PC-9 (cell line): ENCODE measurements around the gene ANKIB1. TPM values are rescaled to one million over a fixed set of nuclear protein-coding genes. Genes with fewer than 3 reads are reported as not detected.

Experiments
- BruUV-seq: library from RNA; stranded (reverse); fragments of 400-500 nt; replicated peaks from 2 replicates; lab custom pipeline; 2021; lab: Mats Ljungman, UMichigan
- CTCF ChIA-PET: fragments of 300-600 bp; sonication (Branson Sonifier 250); formaldehyde crosslinking; loops from one replicate; lab custom pipeline; 2022; ENCODE audit warnings: antibody characterized with exemption; lab: Charles Lee
- POLR2A ChIA-PET: fragments of 300-600 bp; sonication (Branson Sonifier 250); formaldehyde crosslinking; loops from one replicate; lab custom pipeline; 2022; ENCODE audit warnings: antibody characterized with exemption; ENCODE audit not compliant: unreplicated experiment; lab: Charles Lee
- DNase-seq, 2 experiments: peaks; one replicate each; pipeline versions ENCODE4 v3.0.0 to v3.0.0-alpha.2; 2015 to 2022; ENCODE audit warnings: mixed read lengths in 1 of 2
- H2AFZ ChIP-seq: fragments of 200-600 bp; sonication (generic); 2 replicates; pipeline ENCODE4 v1.8.1; 2017; ENCODE audit warnings: antibody characterized with exemption
- H3F3A ChIP-seq: fragments of 200-600 bp; sonication (generic); 2 replicates; pipeline ENCODE4 v1.8.1; 2017; ENCODE audit warnings: antibody characterized with exemption, mild to moderate bottlenecking, low read depth; ENCODE audit not compliant: insufficient read depth
- H3K27ac ChIP-seq: fragments of 200-600 bp; sonication (generic); 2 replicates; pipeline ENCODE4 v1.6.1; 2016; ENCODE audit warnings: mixed run types
- H3K27me3 ChIP-seq: fragments of 200-600 bp; sonication (generic); 2 replicates; pipeline ENCODE4 v1.6.1; 2016; ENCODE audit warnings: low read depth, mixed run types; ENCODE audit not compliant: insufficient read depth
- H3K36me3 ChIP-seq: fragments of 200-600 bp; sonication (generic); 2 replicates; pipeline ENCODE4 v1.6.1; 2016; ENCODE audit warnings: low read depth, mixed run types
- H3K4me1 ChIP-seq: fragments of 200-600 bp; sonication (generic); replicated peaks from 2 replicates; pipeline ENCODE4 v1.6.1; 2016; ENCODE audit warnings: mixed run types; ENCODE audit not compliant: insufficient read depth
- H3K4me2 ChIP-seq: fragments of 200-600 bp; sonication (generic); 2 replicates; pipeline ENCODE4 v1.6.1; 2017; ENCODE audit warnings: mixed run types
- H3K4me3 ChIP-seq: fragments of 200-600 bp; sonication (generic); 2 replicates; pipeline ENCODE4 v1.6.1; 2016; ENCODE audit warnings: mixed run types
- H3K79me2 ChIP-seq: fragments of 200-600 bp; sonication (generic); 2 replicates; pipeline ENCODE4 v1.6.1; 2017; ENCODE audit warnings: low read depth, mixed run types
- H3K9me2 ChIP-seq: fragments of 200-600 bp; sonication (generic); 2 replicates; pipeline ENCODE4 v1.8.1; 2017; ENCODE audit warnings: mild to moderate bottlenecking; ENCODE audit not compliant: insufficient read depth
- H3K9me3 ChIP-seq: fragments of 200-600 bp; sonication (generic); 2 replicates; pipeline ENCODE4 v1.8.1; 2016; ENCODE audit warnings: low read depth; ENCODE audit not compliant: insufficient read depth
- H4K20me1 ChIP-seq: fragments of 200-600 bp; sonication (generic); 2 replicates; pipeline ENCODE4 v1.8.1; 2017; ENCODE audit not compliant: insufficient read depth
- EZH2 ChIP-seq: fragments of 200-600 bp; sonication (generic); IDR thresholded peaks from 2 replicates; pipeline ENCODE4 v1.8.0; 2017; ENCODE audit warnings: antibody characterized with exemption, low read depth
- intact Hi-C: fragments of 100-400 bp; cut with micrococcal nuclease; formaldehyde crosslinking; loops from one replicate; pipeline ENCODE4 v1.10.0; 2022; ENCODE audit not compliant: unreplicated experiment
- total RNA-seq: library from RNA; stranded (reverse); gene quantifications from 2 replicates; pipeline ENCODE4 v1.2.3, GENCODE V29; 2021
- TF ChIP-seq, protein P1 (sequence below): fragments of 200-600 bp; sonication (generic); conservative IDR thresholded peaks from 2 replicates; pipeline ENCODE4 v1.6.1; 2017; ENCODE audit warnings: mixed run types, antibody characterized with exemption, mild to moderate bottlenecking, moderate library complexity

The ANKIB1 gene
- total RNA-seq, 1 experiment from 2014 or later: 116 TPM

DNA sequence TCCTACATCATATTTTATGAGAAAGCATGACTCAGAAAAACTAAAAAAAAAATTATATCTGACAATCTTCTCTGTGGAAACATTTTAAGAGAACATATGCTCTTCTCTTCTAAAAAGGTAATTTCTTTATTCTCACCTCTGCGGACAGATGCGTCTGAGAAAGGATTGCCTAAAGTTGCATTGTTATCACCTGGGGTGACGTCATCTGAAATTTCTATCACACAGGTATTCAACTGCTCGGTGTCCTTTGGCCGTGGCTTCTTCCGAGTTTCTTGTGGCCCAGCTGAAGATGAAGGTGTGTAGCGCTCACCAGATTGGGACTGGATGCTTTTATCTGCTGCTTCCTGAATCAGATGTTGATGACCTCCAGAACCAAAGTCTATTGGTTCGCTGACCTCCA is 187.2 kb downstream of the ANKIB1 start:
- BruUV-seq: no TSS peak

DNA sequence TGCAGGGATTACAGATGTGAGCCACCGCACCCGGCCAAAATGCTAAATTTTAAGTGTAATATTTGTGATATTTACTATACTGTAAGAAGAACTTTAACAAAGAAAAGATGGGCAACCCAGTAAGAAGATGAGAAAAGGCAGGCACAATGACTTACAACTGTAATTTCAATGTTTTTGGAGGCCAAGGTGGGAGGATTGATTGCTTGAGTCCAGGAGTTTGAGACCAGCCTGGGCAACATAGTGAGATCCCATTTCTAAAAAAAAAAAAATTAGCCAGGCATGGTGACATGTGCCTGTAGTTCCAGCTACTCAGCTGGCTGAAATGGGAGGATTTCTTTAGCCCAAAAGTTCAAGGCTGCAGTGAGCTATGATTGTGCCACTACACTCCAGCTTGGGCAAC is 189.8 kb downstream of the ANKIB1 start:
- Histone ChIP-seq H4K20me1 (no peaks in the 10 kb centered on the region), H3K9me2 (no peaks in the 10 kb centered on the region), H3K79me2 (no peaks in the 10 kb centered on the region), H3K36me3 (no peaks in the 10 kb centered on the region), H3K9me3 (no peaks in the 10 kb centered on the region), H3K4me1 (no peaks in the 10 kb centered on the region), H2AFZ (no peak overlapping the region), H3K4me2 (no peak overlapping the region), H3K4me3 (no peak overlapping the region), H3K27me3 (peaks cover 5% of the 10 kb centered on the region; the same call in 1 of the 2 replicates), H3K27ac (no peak overlapping the region), H3F3A (0 out of 2 replicates have a peak, but pooled peaks cover 3% of the 10 kb centered on the region)
- CTCF ChIA-PET: no interaction called here
- POLR2A ChIA-PET: no interaction called here
- no peak for DNase-seq
- no TSS peak for BruUV-seq
- intact Hi-C loops: no loop called here
- TF ChIP-seq, protein P1, sequence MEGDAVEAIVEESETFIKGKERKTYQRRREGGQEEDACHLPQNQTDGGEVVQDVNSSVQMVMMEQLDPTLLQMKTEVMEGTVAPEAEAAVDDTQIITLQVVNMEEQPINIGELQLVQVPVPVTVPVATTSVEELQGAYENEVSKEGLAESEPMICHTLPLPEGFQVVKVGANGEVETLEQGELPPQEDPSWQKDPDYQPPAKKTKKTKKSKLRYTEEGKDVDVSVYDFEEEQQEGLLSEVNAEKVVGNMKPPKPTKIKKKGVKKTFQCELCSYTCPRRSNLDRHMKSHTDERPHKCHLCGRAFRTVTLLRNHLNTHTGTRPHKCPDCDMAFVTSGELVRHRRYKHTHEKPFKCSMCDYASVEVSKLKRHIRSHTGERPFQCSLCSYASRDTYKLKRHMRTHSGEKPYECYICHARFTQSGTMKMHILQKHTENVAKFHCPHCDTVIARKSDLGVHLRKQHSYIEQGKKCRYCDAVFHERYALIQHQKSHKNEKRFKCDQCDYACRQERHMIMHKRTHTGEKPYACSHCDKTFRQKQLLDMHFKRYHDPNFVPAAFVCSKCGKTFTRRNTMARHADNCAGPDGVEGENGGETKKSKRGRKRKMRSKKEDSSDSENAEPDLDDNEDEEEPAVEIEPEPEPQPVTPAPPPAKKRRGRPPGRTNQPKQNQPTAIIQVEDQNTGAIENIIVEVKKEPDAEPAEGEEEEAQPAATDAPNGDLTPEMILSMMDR: no peak
- no peak for TF ChIP-seq EZH2

More for the DNA sequence above, 187.2 kb downstream of the ANKIB1 start:
- H3K4me1 ChIP-seq: no peaks in the 10 kb centered on the region
- DNase-seq: no peak
- H3K27ac ChIP-seq: no peak overlapping the region
- no peak overlapping the region for H3K4me3 ChIP-seq
- TF ChIP-seq EZH2: no peak
- TF ChIP-seq, protein P1: no peak
- ChIA-PET CTCF (no interaction called here), POLR2A (no interaction called here)
- intact Hi-C loops: no loop called here
- no peaks in the 10 kb centered on the region for H3K79me2 ChIP-seq
- no peaks in the 10 kb centered on the region for H3K27me3 ChIP-seq
- 0 out of 2 replicates have a peak, but pooled peaks cover 3% of the 10 kb centered on the region for H3F3A ChIP-seq
- H3K9me3 ChIP-seq: no peaks in the 10 kb centered on the region
- no peaks in the 10 kb centered on the region for H3K36me3 ChIP-seq
- H3K4me2 ChIP-seq: no peak overlapping the region
- H3K9me2 ChIP-seq: no peaks in the 10 kb centered on the region
- no peaks in the 10 kb centered on the region for H4K20me1 ChIP-seq
- H2AFZ ChIP-seq: no peak overlapping the region

DNA sequence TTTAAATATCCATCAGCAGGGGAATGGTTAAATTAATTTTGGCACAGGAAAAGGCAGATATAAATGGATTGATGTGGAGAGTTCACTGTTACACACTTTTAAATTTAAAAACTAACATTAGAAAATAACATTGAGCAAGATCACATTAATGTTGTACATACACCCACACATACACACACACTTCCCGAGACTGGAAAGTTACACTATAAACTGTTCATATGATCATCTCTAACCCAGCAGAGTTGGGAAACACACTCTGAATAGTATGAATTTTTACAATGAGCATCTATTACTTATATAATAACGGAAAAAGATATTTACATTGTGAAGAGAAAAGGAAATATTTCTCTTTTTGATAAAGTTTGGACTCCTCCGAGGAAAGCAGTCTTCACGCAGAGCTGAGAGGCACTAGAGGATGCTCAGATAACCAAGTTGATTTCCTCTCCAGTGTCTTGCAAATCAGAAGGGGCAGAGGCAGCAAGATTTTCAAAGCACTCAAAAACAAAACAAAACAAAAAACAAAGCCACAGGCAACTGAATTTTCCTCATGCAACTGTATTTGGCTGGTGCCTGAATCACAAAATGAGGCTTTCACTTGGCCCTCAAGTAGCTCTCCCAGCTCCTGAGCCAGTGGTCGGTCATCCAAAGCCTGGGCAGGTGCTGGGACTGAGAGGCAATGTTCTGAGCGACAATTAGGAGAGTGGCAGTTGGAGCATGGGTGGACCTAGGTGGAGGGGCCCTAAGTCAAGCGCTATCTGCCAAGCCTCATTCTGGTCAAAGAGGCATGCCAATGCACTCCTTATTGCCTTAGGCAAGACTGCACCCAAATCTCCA is 191.1 kb downstream of the ANKIB1 start:
- Histone ChIP-seq H3K27me3 (peaks cover 5% of the 10 kb centered on the region; the same call in 1 of the 2 replicates), H3F3A (0 out of 2 replicates have a peak, but pooled peaks cover 3% of the 10 kb centered on the region), H3K27ac (no peak overlapping the region), H3K36me3 (no peaks in the 10 kb centered on the region), H3K9me2 (no peaks in the 10 kb centered on the region), H4K20me1 (no peaks in the 10 kb centered on the region), H3K79me2 (no peaks in the 10 kb centered on the region), H3K4me1 (no peaks in the 10 kb centered on the region), H2AFZ (no peak overlapping the region), H3K4me2 (no peak overlapping the region), H3K9me3 (no peaks in the 10 kb centered on the region), H3K4me3 (no peak overlapping the region)
- ChIA-PET POLR2A (no interaction called here), CTCF (no interaction called here)
- intact Hi-C loops: no loop called here
- DNase-seq: no peak
- no TSS peak for BruUV-seq
- no peak for TF ChIP-seq EZH2
- TF ChIP-seq, protein P1: no peak
